T-helper 17 cell (primary cell): ENCODE results near the gene PGBD2. TPM values are rescaled to one million over a fixed set of nuclear protein-coding genes. Genes with fewer than 3 reads are reported as not detected.

Experiments
- ATAC-seq: fragments of 150-1000 bp; cut with Tn5 transposase; 2 replicates; pipeline ENCODE4 v1.10.0; 2021; ENCODE audit warnings: mild to moderate bottlenecking, moderate library complexity
- DNase-seq, 3 donors: peaks; one replicate each; pipeline versions ENCODE4 v3.0.0 to v3.0.0-alpha.2; 2020 to 2021
- H3K9me3 ChIP-seq: one replicate; pipeline ENCODE4 v1.7.0; 2013; ENCODE audit warnings: low read length, mild to moderate bottlenecking; ENCODE audit not compliant: control insufficient read depth, poor library complexity, severe bottlenecking
- H3K27ac Mint-ChIP-seq: one replicate; pipeline ENCODE4 v1.8.0; 2022; ENCODE audit warnings: mild to moderate bottlenecking, moderate library complexity, mixed read lengths
- H3K27me3 Mint-ChIP-seq: one replicate; pipeline ENCODE4 v1.8.0; 2022; ENCODE audit warnings: mixed read lengths
- H3K36me3 Mint-ChIP-seq: one replicate; pipeline ENCODE4 v1.8.0; 2022; ENCODE audit warnings: low read depth, mixed read lengths
- H3K4me1 Mint-ChIP-seq: one replicate; pipeline ENCODE4 v1.8.0; 2022; ENCODE audit warnings: mild to moderate bottlenecking, mixed read lengths
- H3K4me3 Mint-ChIP-seq: one replicate; pipeline ENCODE4 v1.8.0; 2022; ENCODE audit warnings: mild to moderate bottlenecking, moderate library complexity, mixed read lengths
- total RNA-seq, 4 donors: library from RNA in 2 of 4; stranded (reverse) in 2 of 4; gene quantifications; one replicate each; pipeline ENCODE4 v1.2.3 and lab custom pipeline; 2022 to 2026

PGBD2 gene
- total RNA-seq, 2 donors from 2014 or later, result 2.1 to 3.6 TPM

- no peak overlapping the region for H3K4me3 Mint-ChIP-seq
- peaks cover 85% of the 10 kb centered on the region for H3K27me3 Mint-ChIP-seq
- no peaks in the 10 kb centered on the region for H3K9me3 ChIP-seq
- H3K4me1 Mint-ChIP-seq, result no peaks in the 10 kb centered on the region
- ATAC-seq (no peak), DNase-seq (no peak)
- peaks cover 7% of the 10 kb centered on the region for H3K36me3 Mint-ChIP-seq
- H3K27ac Mint-ChIP-seq, result no peak overlapping the region
These were observed 11.2 kb upstream of the PGBD2 start for GRCh38 chr1:248894837-248895236.

GRCh38 chr1:248897412-248898337 is 8.4 kb upstream of the PGBD2 start:
- ATAC-seq (no peak), DNase-seq (no peak)
- H3K27ac Mint-ChIP-seq, result no peak overlapping the region
- no peaks in the 10 kb centered on the region for H3K36me3 Mint-ChIP-seq
- H3K4me1 Mint-ChIP-seq, result no peaks in the 10 kb centered on the region
- no peaks in the 10 kb centered on the region for H3K9me3 ChIP-seq
- H3K4me3 Mint-ChIP-seq, result no peak overlapping the region
- H3K27me3 Mint-ChIP-seq, result peaks cover 58% of the 10 kb centered on the region

GRCh38 chr1:248900637-248901036 is 5.4 kb upstream of the PGBD2 start:
- Mint-ChIP-seq H3K27me3 (peaks cover 36% of the 10 kb centered on the region), H3K36me3 (peaks cover 2% of the 10 kb centered on the region), H3K4me3 (no peak overlapping the region), H3K27ac (no peak overlapping the region), H3K4me1 (peaks cover 5% of the 10 kb centered on the region)
- no peaks in the 10 kb centered on the region for H3K9me3 ChIP-seq
- DNase-seq (no peak), ATAC-seq (no peak)

DNA sequence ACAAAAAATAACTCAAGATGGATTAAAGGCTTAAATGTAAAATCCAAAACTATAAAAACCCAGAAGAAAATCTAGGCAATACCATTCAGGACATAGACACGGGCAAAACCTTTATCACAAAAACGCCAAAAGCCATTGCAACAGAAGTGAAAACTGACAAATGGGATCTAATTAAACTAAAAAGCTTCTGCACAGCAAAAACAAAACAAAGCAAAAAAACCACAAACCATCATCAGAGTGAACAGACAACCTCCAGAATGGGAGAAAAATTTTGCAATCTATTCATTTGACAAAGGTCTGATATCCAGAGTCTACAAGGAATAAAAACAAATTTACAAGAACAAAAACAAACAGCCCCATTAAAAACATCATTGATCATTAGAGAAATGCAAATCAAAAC is 4.5 kb upstream of the PGBD2 start:
- DNase-seq (no peak), ATAC-seq (no peak)
- Mint-ChIP-seq H3K27ac (no peak overlapping the region), H3K4me1 (peaks cover 8% of the 10 kb centered on the region), H3K27me3 (peaks cover 27% of the 10 kb centered on the region), H3K4me3 (no peak overlapping the region), H3K36me3 (peaks cover 2% of the 10 kb centered on the region)
- H3K9me3 ChIP-seq, result no peaks in the 10 kb centered on the region

GRCh38 chr1:248904437-248905216 is 1.4 kb upstream of the PGBD2 start:
- peaks cover under 1% of the 10 kb centered on the region for H3K27me3 Mint-ChIP-seq
- ATAC-seq (no peak), DNase-seq (no peak)
- H3K4me1 Mint-ChIP-seq, result peaks cover 31% of the 10 kb centered on the region
- no peaks in the 10 kb centered on the region for H3K9me3 ChIP-seq
- peaks cover 8% of the 10 kb centered on the region for H3K36me3 Mint-ChIP-seq
- peak overlapping the region; percentile 91 for H3K27ac Mint-ChIP-seq
- peak overlapping the region; percentile 25 for H3K4me3 Mint-ChIP-seq

DNA sequence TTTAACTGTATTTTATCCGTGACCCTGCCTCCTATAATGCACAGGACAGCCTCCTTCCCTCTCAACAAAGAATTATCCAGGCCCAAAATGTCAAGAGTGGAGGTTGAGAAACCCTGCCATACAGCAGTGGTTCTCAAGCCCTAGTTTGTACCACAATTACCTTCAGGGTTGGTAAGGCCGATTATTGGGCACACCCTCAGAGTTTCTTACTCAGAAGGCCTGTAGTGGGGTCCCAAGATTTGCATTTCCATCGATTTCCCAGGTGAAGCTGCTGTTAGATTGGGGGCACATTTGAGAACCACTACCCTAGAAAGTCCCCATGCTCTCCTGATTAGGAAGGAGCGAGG is 400 bp upstream of the PGBD2 start:
- no peak for ATAC-seq
- peak overlapping the region; percentile 91 for H3K27ac Mint-ChIP-seq

DNA sequence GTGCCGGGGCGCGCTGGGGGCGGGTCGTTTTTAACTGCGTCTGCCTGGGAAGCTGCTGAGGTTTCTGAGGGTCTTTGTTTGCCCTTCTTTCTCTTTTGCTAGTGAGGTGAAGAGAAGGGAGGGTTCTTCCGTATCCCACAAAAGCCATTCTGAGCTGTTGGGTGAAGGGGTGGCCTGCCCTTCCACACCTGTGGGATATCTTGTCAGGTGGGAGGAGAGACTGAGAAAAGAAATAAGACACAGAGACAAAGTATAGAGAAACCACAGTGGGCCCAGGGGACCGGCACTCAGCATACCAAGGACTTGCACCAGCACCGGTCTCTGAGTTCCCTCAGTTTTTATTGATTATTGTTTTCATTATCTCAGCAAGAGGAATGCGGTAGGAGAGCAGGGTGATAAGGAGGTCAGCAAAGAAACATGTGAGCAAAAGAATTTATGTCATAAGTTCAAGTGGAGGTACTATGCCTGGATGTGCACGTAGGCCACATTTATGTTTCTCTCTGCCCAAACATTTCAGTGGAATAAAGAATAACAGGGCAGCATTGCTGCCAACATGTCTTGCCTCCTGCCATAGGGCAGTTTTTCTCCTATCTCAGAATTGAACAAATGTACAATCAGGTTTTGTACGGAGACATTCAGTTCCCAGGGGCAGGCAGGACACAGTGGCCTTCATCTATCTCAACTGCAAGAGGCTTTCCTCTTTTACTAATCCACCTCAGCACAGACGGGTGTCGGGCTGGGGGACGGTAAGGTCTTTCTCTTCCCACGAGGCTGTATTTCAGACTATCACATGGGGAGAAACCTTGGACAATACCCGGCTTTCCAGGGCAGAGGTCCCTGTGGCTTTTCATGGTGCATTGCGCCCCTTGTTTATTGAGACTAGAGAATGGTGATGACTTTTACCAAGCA is 972 bp downstream of the PGBD2 start:
- Mint-ChIP-seq H3K27me3 (no peaks in the 10 kb centered on the region), H3K4me3 (peak overlapping the region; percentile 95), H3K4me1 (peaks cover 34% of the 10 kb centered on the region), H3K27ac (peak overlapping the region; percentile 91), H3K36me3 (peaks cover 8% of the 10 kb centered on the region)
- no peaks in the 10 kb centered on the region for H3K9me3 ChIP-seq
- DNase-seq, result no peak
- ATAC-seq, result peak; percentile 29

More for the DNA sequence above, 400 bp upstream of the PGBD2 start:
- no peak for DNase-seq
- Mint-ChIP-seq H3K4me1 (peaks cover 34% of the 10 kb centered on the region), H3K36me3 (peaks cover 8% of the 10 kb centered on the region), H3K27me3 (no peaks in the 10 kb centered on the region), H3K4me3 (peak overlapping the region; percentile 95)
- no peaks in the 10 kb centered on the region for H3K9me3 ChIP-seq

DNA sequence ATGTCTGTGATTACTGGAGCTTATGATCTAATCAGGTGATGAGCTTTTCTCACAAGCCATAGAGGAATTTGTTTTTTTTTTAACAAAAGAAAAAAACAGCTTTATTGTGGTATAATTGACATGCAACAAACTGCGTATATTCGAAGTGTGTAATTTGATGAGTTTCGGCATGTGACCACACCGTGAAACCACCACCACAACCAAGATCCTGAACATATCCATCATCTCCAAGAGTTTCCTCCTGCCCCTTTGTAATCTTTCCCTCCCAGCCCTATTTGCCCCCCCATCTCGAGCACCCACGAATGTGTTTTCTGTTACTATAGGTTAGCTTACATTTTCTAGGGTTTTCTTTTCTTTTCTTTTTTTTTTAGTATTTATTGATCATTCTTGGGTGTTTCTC is 4.7 kb downstream of the PGBD2 start:
- H3K9me3 ChIP-seq, result no peaks in the 10 kb centered on the region
- H3K36me3 Mint-ChIP-seq, result peaks cover 15% of the 10 kb centered on the region
- DNase-seq (no peak), ATAC-seq (no peak)
- peak overlapping the region; percentile 91 for H3K27ac Mint-ChIP-seq
- H3K4me3 Mint-ChIP-seq, result no peak overlapping the region
- no peaks in the 10 kb centered on the region for H3K27me3 Mint-ChIP-seq
- H3K4me1 Mint-ChIP-seq, result peaks cover 37% of the 10 kb centered on the region

GRCh38 chr1:248913933-248914332 is 7.9 kb downstream of the PGBD2 start:
- DNase-seq, result no peak
- H3K4me3 Mint-ChIP-seq, result no peak overlapping the region
- H3K4me1 Mint-ChIP-seq, result peaks cover 20% of the 10 kb centered on the region
- H3K27me3 Mint-ChIP-seq, result no peaks in the 10 kb centered on the region
- H3K27ac Mint-ChIP-seq, result no peak overlapping the region
- no peak for ATAC-seq
- H3K9me3 ChIP-seq, result no peaks in the 10 kb centered on the region
- peaks cover 12% of the 10 kb centered on the region for H3K36me3 Mint-ChIP-seq

GRCh38 chr1:248914796-248915381 is 8.9 kb downstream of the PGBD2 start:
- Mint-ChIP-seq H3K27me3 (no peaks in the 10 kb centered on the region), H3K4me1 (peaks cover 11% of the 10 kb centered on the region), H3K36me3 (peaks cover 15% of the 10 kb centered on the region), H3K4me3 (no peak overlapping the region), H3K27ac (no peak overlapping the region)
- ATAC-seq (no peak), DNase-seq (no peak)
- H3K9me3 ChIP-seq, result no peaks in the 10 kb centered on the region

DNA sequence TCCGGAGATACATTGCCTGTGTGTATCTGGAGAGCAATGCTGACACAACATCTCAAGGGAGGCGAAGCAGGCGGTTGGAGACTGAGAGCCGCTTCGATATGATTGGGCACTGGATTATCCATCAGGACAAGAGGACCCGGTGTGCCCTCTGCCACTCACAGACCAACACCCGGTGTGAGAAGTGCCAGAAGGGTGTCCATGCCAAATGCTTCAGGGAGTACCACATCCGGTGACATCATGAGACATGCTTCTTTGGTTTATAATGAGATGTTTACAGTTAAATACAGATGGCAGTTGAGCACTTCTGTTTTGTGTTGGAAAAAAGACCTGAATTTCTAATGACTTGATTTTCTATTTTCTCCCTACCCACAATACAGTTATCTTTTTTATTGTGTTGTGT is 12.1 kb downstream of the PGBD2 start:
- H3K4me1 Mint-ChIP-seq, result peaks cover 13% of the 10 kb centered on the region
- ATAC-seq (no peak), DNase-seq (no peak)
- peaks cover 18% of the 10 kb centered on the region for H3K36me3 Mint-ChIP-seq
- H3K27me3 Mint-ChIP-seq, result no peaks in the 10 kb centered on the region
- no peak overlapping the region for H3K4me3 Mint-ChIP-seq
- no peak overlapping the region for H3K27ac Mint-ChIP-seq
- no peaks in the 10 kb centered on the region for H3K9me3 ChIP-seq

GRCh38 chr1:248923352-248924338 is 17.6 kb downstream of the PGBD2 start:
- no peak overlapping the region for H3K4me3 Mint-ChIP-seq
- no peak for DNase-seq
- no peaks in the 10 kb centered on the region for H3K9me3 ChIP-seq
- no peak for ATAC-seq
- no peak overlapping the region for H3K27ac Mint-ChIP-seq
- H3K4me1 Mint-ChIP-seq, result peaks cover 17% of the 10 kb centered on the region
- H3K36me3 Mint-ChIP-seq, result peaks cover 9% of the 10 kb centered on the region
- no peaks in the 10 kb centered on the region for H3K27me3 Mint-ChIP-seq
